HEK293 (cell line): ENCODE data around the gene ANO2.

Experiments
- CTCF ChIA-PET: fragments of 350-600 bp; formaldehyde crosslinking; extraction: SDS; loops from one replicate; lab custom pipeline; 2021; ENCODE audit warnings: antibody characterized with exemption; lab: Yijun Ruan, JAX
- POLR2A ChIA-PET: fragments of 300-600 bp; formaldehyde crosslinking; extraction: SDS; loops from one replicate; lab custom pipeline; 2020; ENCODE audit warnings: antibody characterized with exemption, inconsistent platforms; lab: Yijun Ruan, JAX
- H3K27ac ChIP-seq: fragments of 200-500 bp; sonication (Bioruptor generic); 2 replicates; pipeline ENCODE4 v1.5.1; 2014; ENCODE audit warnings: low read depth, low read length, control low read depth, inconsistent platforms; ENCODE audit errors: extremely low read depth
- H3K36me3 ChIP-seq, 2 experiments: fragments of 200-500 bp in 1 of 2; sonication (Bioruptor generic) in 1 of 2; 1 replicate in 1 of 2; 2 replicates in 1 of 2; pipeline ENCODE4 v1.5.1; 2014 to 2017; ENCODE audit warnings: inconsistent platforms in 2 of 2, low read length in 2 of 2; ENCODE audit not compliant: control insufficient read depth in 2 of 2, insufficient read depth in 1 of 2
- H3K4me1 ChIP-seq: fragments of 200-500 bp; sonication (Bioruptor generic); 2 replicates; pipeline ENCODE4 v1.5.1; 2014; ENCODE audit warnings: mild to moderate bottlenecking, low read length, inconsistent platforms; ENCODE audit not compliant: control insufficient read depth, insufficient read depth
- H3K4me3 ChIP-seq: 2 replicates; pipeline ENCODE4 v1.5.1; 2011; ENCODE audit warnings: low read depth, mild to moderate bottlenecking, control low read depth, low read length, moderate library complexity
- H3K9me3 ChIP-seq: fragments of 200-500 bp; sonication (Bioruptor generic); 2 replicates; pipeline ENCODE4 v1.5.1; 2014; ENCODE audit warnings: low read depth, low read length, inconsistent platforms; ENCODE audit not compliant: control insufficient read depth, insufficient read depth
- BCL11A ChIP-seq: fragments of 450-650 bp; formaldehyde crosslinking; IDR thresholded peaks from 2 replicates; pipeline ENCODE4 v1.5.1; 2016; ENCODE audit warnings: low read depth, missing biosample characterization, missing genetic modification characterization
- BCL11B ChIP-seq: fragments of 450-650 bp; formaldehyde crosslinking; IDR thresholded peaks from 2 replicates; pipeline ENCODE4 v1.5.1; 2016; ENCODE audit warnings: low read depth, missing biosample characterization, missing genetic modification characterization
- IKZF3 ChIP-seq: fragments of 450-650 bp; IDR thresholded peaks from 2 replicates; pipeline ENCODE4 v1.5.0; 2018; ENCODE audit warnings: missing biosample characterization, mild to moderate bottlenecking, missing genetic modification characterization, moderate library complexity
- MEIS1 ChIP-seq: sonication (generic); formaldehyde crosslinking; IDR thresholded peaks from 2 replicates; pipeline ENCODE4 v1.8.1; 2022; ENCODE audit warnings: missing genetic modification reagents, mild to moderate bottlenecking, borderline replicate concordance
- ZBTB1 ChIP-seq: fragments of 450-650 bp; formaldehyde crosslinking; IDR thresholded peaks from 2 replicates; pipeline ENCODE4 v1.5.1; 2016; ENCODE audit warnings: missing biosample characterization, missing genetic modification characterization
- ZBTB17 ChIP-seq: fragments of 450-650 bp; formaldehyde crosslinking; IDR thresholded peaks from 2 replicates; pipeline ENCODE4 v1.5.1; 2016; ENCODE audit warnings: missing biosample characterization, missing genetic modification characterization
- ZFP69B ChIP-seq: fragments of 450-650 bp; formaldehyde crosslinking; IDR thresholded peaks from 2 replicates; pipeline ENCODE4 v1.5.1; 2016; ENCODE audit warnings: missing biosample characterization, missing genetic modification characterization
- ZIC2 ChIP-seq: fragments of 450-650 bp; formaldehyde crosslinking; IDR thresholded peaks from 2 replicates; pipeline ENCODE4 v1.5.1; 2016; ENCODE audit warnings: missing biosample characterization, missing genetic modification characterization
- ZNF10 ChIP-seq: fragments of 450-650 bp; formaldehyde crosslinking; IDR thresholded peaks from 2 replicates; pipeline ENCODE4 v1.5.1; 2017; ENCODE audit warnings: missing biosample characterization, missing genetic modification characterization
- ZNF121 ChIP-seq: fragments of 450-650 bp; formaldehyde crosslinking; IDR thresholded peaks from 2 replicates; pipeline ENCODE4 v1.5.1; 2016; ENCODE audit warnings: missing biosample characterization, missing genetic modification characterization
- ZNF140 ChIP-seq: fragments of 450-650 bp; formaldehyde crosslinking; IDR thresholded peaks from 2 replicates; pipeline ENCODE4 v1.5.1; 2016; ENCODE audit warnings: missing biosample characterization, missing genetic modification characterization
- ZNF146 ChIP-seq: fragments of 450-650 bp; formaldehyde crosslinking; IDR thresholded peaks from 2 replicates; pipeline ENCODE4 v1.5.1; 2016; ENCODE audit warnings: missing biosample characterization, missing genetic modification characterization
- ZNF155 ChIP-seq: fragments of 450-650 bp; formaldehyde crosslinking; IDR thresholded peaks from 2 replicates; pipeline ENCODE4 v1.5.1; 2016; ENCODE audit warnings: missing biosample characterization, missing genetic modification characterization
- ZNF16 ChIP-seq: fragments of 450-650 bp; formaldehyde crosslinking; IDR thresholded peaks from 2 replicates; pipeline ENCODE4 v1.5.1; 2016; ENCODE audit warnings: low read depth, missing biosample characterization, missing genetic modification characterization
- ZNF169 ChIP-seq: fragments of 450-650 bp; formaldehyde crosslinking; IDR thresholded peaks from 2 replicates; pipeline ENCODE4 v1.5.1; 2016; ENCODE audit warnings: missing biosample characterization, missing genetic modification characterization
- ZNF175 ChIP-seq: fragments of 450-650 bp; formaldehyde crosslinking; IDR thresholded peaks from 2 replicates; pipeline ENCODE4 v1.5.1; 2016; ENCODE audit warnings: missing biosample characterization, missing genetic modification characterization
- ZNF211 ChIP-seq: fragments of 450-650 bp; formaldehyde crosslinking; IDR thresholded peaks from 2 replicates; pipeline ENCODE4 v1.5.1; 2016; ENCODE audit warnings: low read depth, missing biosample characterization, missing genetic modification characterization
- ZNF23 ChIP-seq: fragments of 450-650 bp; formaldehyde crosslinking; IDR thresholded peaks from 2 replicates; pipeline ENCODE4 v1.5.1; 2016; ENCODE audit warnings: missing biosample characterization, missing genetic modification characterization, borderline replicate concordance
- ZNF311 ChIP-seq: fragments of 450-650 bp; formaldehyde crosslinking; IDR thresholded peaks from 2 replicates; pipeline ENCODE4 v1.5.1; 2017; ENCODE audit warnings: missing biosample characterization, missing genetic modification characterization, borderline replicate concordance
- ZNF521 ChIP-seq: fragments of 450-650 bp; formaldehyde crosslinking; IDR thresholded peaks from 2 replicates; pipeline ENCODE4 v1.5.1; 2017; ENCODE audit warnings: missing biosample characterization, mild to moderate bottlenecking, missing genetic modification characterization
- ZNF555 ChIP-seq: fragments of 450-650 bp; formaldehyde crosslinking; conservative IDR thresholded peaks from 2 replicates; pipeline ENCODE4 v1.5.1; 2017; ENCODE audit warnings: missing biosample characterization, mild to moderate bottlenecking, missing genetic modification characterization, inconsistent platforms
- ZNF596 ChIP-seq: fragments of 450-650 bp; IDR thresholded peaks from 2 replicates; pipeline ENCODE4 v1.5.0; 2018; ENCODE audit warnings: missing biosample characterization, mild to moderate bottlenecking, missing genetic modification characterization, moderate library complexity
- ZNF624 ChIP-seq: fragments of 450-650 bp; formaldehyde crosslinking; IDR thresholded peaks from 2 replicates; pipeline ENCODE4 v1.5.1; 2017; ENCODE audit warnings: missing biosample characterization, missing genetic modification characterization
- ZNF660 ChIP-seq: fragments of 450-650 bp; IDR thresholded peaks from 2 replicates; pipeline ENCODE4 v1.5.1; 2018; ENCODE audit warnings: missing biosample characterization, mild to moderate bottlenecking, missing genetic modification characterization
- ZNF776 ChIP-seq: fragments of 450-650 bp; formaldehyde crosslinking; IDR thresholded peaks from 2 replicates; pipeline ENCODE4 v1.5.0; 2017; ENCODE audit warnings: missing biosample characterization, missing genetic modification characterization, borderline replicate concordance
- ZNF830 ChIP-seq: fragments of 450-650 bp; IDR thresholded peaks from 2 replicates; pipeline ENCODE4 v1.5.0; 2018; ENCODE audit warnings: missing biosample characterization, missing genetic modification characterization, low read depth, mild to moderate bottlenecking, moderate library complexity
- TF ChIP-seq, protein P1 (sequence below): fragments of 450-650 bp; formaldehyde crosslinking; conservative IDR thresholded peaks from 2 replicates; pipeline ENCODE4 v1.5.1; 2016; ENCODE audit warnings: low read depth, missing biosample characterization, missing genetic modification characterization
- TF ChIP-seq, protein P2 (sequence below): fragments of 450-650 bp; formaldehyde crosslinking; IDR thresholded peaks from 2 replicates; pipeline ENCODE4 v1.5.1; 2017; ENCODE audit warnings: missing biosample characterization, mild to moderate bottlenecking, missing genetic modification characterization, moderate library complexity

Gene ANO2

DNA sequence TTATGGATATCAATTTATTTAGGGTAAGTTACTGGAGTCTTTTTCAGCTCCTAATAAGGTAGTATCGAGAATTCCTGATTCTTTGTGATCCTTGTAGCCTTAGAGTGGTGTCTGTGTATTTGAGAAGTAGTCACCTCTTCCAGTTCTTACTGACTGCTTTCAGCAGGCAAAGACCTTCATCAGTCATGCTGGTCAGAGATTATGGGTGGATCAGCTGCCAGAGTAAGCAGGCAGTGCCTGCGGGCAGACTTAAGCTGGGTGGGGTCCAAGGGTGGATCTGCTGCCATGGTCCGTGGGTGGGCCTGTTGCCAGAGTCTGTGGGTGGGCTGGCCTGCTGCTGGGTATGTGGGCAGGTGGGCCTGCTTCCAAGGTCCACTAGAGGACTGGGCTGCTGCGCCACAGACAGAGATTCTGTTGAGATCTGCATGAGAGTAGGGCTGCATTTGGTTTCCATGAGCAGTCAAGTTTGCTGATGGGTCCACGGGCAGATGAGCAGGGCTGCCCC lies 188.7 kb downstream of the ANO2 start (continued):
- TF ChIP-seq, protein P1, sequence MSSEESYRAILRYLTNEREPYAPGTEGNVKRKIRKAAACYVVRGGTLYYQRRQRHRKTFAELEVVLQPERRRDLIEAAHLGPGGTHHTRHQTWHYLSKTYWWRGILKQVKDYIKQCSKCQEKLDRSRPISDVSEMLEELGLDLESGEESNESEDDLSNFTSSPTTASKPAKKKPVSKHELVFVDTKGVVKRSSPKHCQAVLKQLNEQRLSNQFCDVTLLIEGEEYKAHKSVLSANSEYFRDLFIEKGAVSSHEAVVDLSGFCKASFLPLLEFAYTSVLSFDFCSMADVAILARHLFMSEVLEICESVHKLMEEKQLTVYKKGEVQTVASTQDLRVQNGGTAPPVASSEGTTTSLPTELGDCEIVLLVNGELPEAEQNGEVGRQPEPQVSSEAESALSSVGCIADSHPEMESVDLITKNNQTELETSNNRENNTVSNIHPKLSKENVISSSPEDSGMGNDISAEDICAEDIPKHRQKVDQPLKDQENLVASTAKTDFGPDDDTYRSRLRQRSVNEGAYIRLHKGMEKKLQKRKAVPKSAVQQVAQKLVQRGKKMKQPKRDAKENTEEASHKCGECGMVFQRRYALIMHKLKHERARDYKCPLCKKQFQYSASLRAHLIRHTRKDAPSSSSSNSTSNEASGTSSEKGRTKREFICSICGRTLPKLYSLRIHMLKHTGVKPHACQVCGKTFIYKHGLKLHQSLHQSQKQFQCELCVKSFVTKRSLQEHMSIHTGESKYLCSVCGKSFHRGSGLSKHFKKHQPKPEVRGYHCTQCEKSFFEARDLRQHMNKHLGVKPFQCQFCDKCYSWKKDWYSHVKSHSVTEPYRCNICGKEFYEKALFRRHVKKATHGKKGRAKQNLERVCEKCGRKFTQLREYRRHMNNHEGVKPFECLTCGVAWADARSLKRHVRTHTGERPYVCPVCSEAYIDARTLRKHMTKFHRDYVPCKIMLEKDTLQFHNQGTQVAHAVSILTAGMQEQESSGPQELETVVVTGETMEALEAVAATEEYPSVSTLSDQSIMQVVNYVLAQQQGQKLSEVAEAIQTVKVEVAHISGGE, result no peak
- TF ChIP-seq IKZF3 (no peak), ZNF596 (tag by site-specific recombination) (no peak)

DNA sequence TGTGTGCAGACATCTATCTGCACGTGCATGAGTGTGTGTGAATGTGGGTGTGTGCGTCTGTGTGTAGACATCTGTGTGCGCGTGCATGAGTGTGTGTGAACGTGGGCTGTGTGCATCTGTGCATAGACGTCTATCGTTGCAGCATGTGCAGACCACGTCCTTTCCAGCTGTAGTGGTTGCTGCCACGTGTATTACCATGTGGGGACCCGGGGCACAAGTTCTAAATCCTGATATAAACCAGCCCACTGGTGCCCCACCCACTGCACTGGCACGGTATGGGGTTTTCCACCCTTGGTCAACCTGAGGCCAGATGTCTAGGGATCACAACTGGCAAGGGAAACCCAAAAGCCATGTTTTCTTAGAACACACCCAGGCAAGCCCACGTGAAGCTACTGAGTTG lies 197.0 kb downstream of the ANO2 start:
- no peaks in the 10 kb centered on the region for H3K9me3 ChIP-seq
- ChIA-PET POLR2A (no interaction called here), CTCF (interaction anchor here (0.8 kb wide), 1 partner anchor 14 kb away, joined by 4 read pairs; no protein-coding TSS in a partner anchor)
- no peak overlapping the region for H3K4me3 ChIP-seq
- H3K4me1 ChIP-seq, result no peaks in the 10 kb centered on the region
- no peaks in the 10 kb centered on the region for H3K36me3 ChIP-seq
- no peak overlapping the region for H3K27ac ChIP-seq
- TF ChIP-seq ZNF660 (tag by site-specific recombination), result no peak
- no peak for TF ChIP-seq BCL11A (tag by site-specific recombination)
- no peak for TF ChIP-seq ZFP69B
- no peak for TF ChIP-seq ZNF146
- no peak for TF ChIP-seq ZBTB1 (tag by site-specific recombination)
- no peak for TF ChIP-seq ZNF311 (tag by site-specific recombination)
- TF ChIP-seq ZNF121 (tag by site-specific recombination), result no peak
- no peak for TF ChIP-seq ZNF155 (tag by site-specific recombination)
- no peak for TF ChIP-seq ZNF169 (tag by site-specific recombination)

DNA sequence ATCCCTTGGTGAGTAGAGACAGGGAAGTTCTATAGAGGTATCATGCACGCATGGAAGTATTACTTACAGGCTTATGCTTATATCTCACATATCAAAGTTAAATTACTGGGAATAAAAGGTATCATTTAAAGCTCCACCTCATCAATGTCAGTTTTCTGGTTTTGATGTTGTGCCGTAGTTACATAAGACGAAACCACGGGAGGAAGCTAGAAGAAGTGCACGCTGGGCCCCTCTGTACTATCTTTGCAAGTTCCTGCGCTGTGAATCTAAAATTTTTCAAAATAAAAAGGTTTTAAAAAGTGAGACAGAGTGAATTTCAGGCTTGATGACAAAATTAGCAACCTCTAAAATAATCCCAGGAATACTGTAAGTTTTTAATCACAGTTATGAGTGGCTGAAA lies 198.1 kb downstream of the ANO2 start:
- Histone ChIP-seq H3K4me1 (no peaks in the 10 kb centered on the region), H3K9me3 (no peaks in the 10 kb centered on the region), H3K36me3 (no peaks in the 10 kb centered on the region), H3K27ac (no peak overlapping the region), H3K4me3 (no peak overlapping the region)
- ChIA-PET CTCF (interaction anchor here (0.6 to 5.2 kb wide), 10 partner anchors 10 to 291 kb away, joined by 3 to 78 read pairs (median 3); no protein-coding TSS in a partner anchor), POLR2A (no interaction called here)
- TF ChIP-seq ZNF140 (tag by site-specific recombination), result no peak
- no peak for TF ChIP-seq ZNF121 (tag by site-specific recombination)
- TF ChIP-seq ZBTB17 (tag by site-specific recombination), result no peak
- no peak for TF ChIP-seq MEIS1 (CRISPR knock-in tag)
- no peak for TF ChIP-seq ZNF175 (tag by site-specific recombination)
- TF ChIP-seq ZNF521 (tag by site-specific recombination), result no peak
- no peak for TF ChIP-seq ZNF776 (tag by site-specific recombination)
- no peak for TF ChIP-seq ZIC2 (tag by site-specific recombination)
- no peak for TF ChIP-seq ZNF10
- no peak for TF ChIP-seq BCL11B (tag by site-specific recombination)
- TF ChIP-seq ZNF624 (tag by site-specific recombination), result no peak
- TF ChIP-seq ZNF555 (tag by site-specific recombination), result no peak
- no peak for TF ChIP-seq ZNF830 (tag by site-specific recombination)
- TF ChIP-seq ZNF211 (tag by site-specific recombination), result no peak
- TF ChIP-seq ZNF16 (tag by site-specific recombination), result no peak
- TF ChIP-seq, protein P2, sequence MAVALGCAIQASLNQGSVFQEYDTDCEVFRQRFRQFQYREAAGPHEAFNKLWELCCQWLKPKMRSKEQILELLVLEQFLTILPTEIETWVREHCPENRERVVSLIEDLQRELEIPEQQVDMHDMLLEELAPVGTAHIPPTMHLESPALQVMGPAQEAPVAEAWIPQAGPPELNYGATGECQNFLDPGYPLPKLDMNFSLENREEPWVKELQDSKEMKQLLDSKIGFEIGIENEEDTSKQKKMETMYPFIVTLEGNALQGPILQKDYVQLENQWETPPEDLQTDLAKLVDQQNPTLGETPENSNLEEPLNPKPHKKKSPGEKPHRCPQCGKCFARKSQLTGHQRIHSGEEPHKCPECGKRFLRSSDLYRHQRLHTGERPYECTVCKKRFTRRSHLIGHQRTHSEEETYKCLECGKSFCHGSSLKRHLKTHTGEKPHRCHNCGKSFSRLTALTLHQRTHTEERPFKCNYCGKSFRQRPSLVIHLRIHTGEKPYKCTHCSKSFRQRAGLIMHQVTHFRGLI (tag by site-specific recombination), result no peak
- no peak for TF ChIP-seq ZNF23 (tag by site-specific recombination)
